K562 (cell line): ENCODE results near the gene SPINT1. TPM values are rescaled to one million over a fixed set of nuclear protein-coding genes. Genes with fewer than 3 reads are reported as not detected.

Experiments
- ESRRB ChIP-seq: fragments of 250-450 bp; sonication (Bioruptor Pico); IDR thresholded peaks from 2 replicates; pipeline ENCODE4 v1.5.0; 2020; ENCODE audit warnings: mild to moderate bottlenecking, moderate library complexity, borderline replicate concordance
- ETV1 ChIP-seq: fragments of 450-650 bp; conservative IDR thresholded peaks from 2 replicates; pipeline ENCODE4 v1.6.1; 2016; ENCODE audit warnings: missing genetic modification characterization, control low read depth, low read depth, missing compliant biosample characterization
- FIP1L1 ChIP-seq: fragments of 200-400 bp; formaldehyde crosslinking; IDR thresholded peaks from 2 replicates; pipeline ENCODE4 v1.6.1; 2018; ENCODE audit warnings: mild to moderate bottlenecking, low read depth, low read length; ENCODE audit not compliant: poor library complexity, severe bottlenecking
- FOXJ2 ChIP-seq: fragments of 200-800 bp; sonication (Bioruptor generic); IDR thresholded peaks from 2 replicates; pipeline ENCODE4 v1.6.1; 2016; ENCODE audit warnings: missing genetic modification characterization, missing compliant biosample characterization
- HOXB6 ChIP-seq: fragments of 250-450 bp; sonication (Bioruptor Pico); IDR thresholded peaks from 2 replicates; pipeline ENCODE4 v1.5.1; 2022; ENCODE audit warnings: mild to moderate bottlenecking, borderline replicate concordance
- MBD1 ChIP-seq: fragments of 250-450 bp; sonication (Bioruptor Pico); IDR thresholded peaks from 2 replicates; pipeline ENCODE4 v1.8.0; 2022; ENCODE audit warnings: inconsistent platforms
- NR4A1 ChIP-seq, 2 experiments: fragments of 250-450 bp in 1 of 2; fragments of 450-650 bp in 1 of 2; sonication (Bioruptor Pico) in 1 of 2; IDR thresholded peaks; 2 replicates each; pipeline versions ENCODE4 v1.4.0 to v1.6.1; 2016 to 2020; ENCODE audit warnings: mild to moderate bottlenecking in 2 of 2, missing compliant biosample characterization in 1 of 2, missing genetic modification characterization in 1 of 2, moderate library complexity in 1 of 2
- PHF20 ChIP-seq: fragments of 450-650 bp; IDR thresholded peaks from 2 replicates; pipeline ENCODE4 v1.6.1; 2018; ENCODE audit not compliant: partially characterized antibody
- PTRF ChIP-seq: fragments of 450-650 bp; IDR thresholded peaks from 2 replicates; pipeline ENCODE4 v1.6.1; 2016; ENCODE audit warnings: mild to moderate bottlenecking, missing genetic modification characterization, missing compliant biosample characterization
- SETDB1 ChIP-seq: IDR thresholded peaks from one replicate; pipeline ENCODE4 v1.6.1; 2012; ENCODE audit warnings: low read length, control low read depth, inconsistent platforms
- SMAD3 ChIP-seq: fragments of 450-650 bp; formaldehyde crosslinking; conservative IDR thresholded peaks from 2 replicates; pipeline ENCODE4 v1.4.0; 2020; ENCODE audit warnings: mild to moderate bottlenecking
- SNIP1 ChIP-seq: fragments of 450-650 bp; IDR thresholded peaks from 2 replicates; pipeline ENCODE4 v1.7.1; 2017; ENCODE audit warnings: low read depth, mild to moderate bottlenecking
- SREBF1 ChIP-seq: fragments of 150-350 bp; IDR thresholded peaks from 2 replicates; pipeline ENCODE4 v1.6.1; 2014; ENCODE audit warnings: antibody characterized with exemption, low read depth, low read length, borderline replicate concordance
- TARDBP ChIP-seq: fragments of 450-650 bp; IDR thresholded peaks from 2 replicates; pipeline ENCODE4 v1.6.1; 2016
- XRCC4 ChIP-seq: IDR thresholded peaks from one replicate; pipeline ENCODE4 v1.6.1; 2011; ENCODE audit not compliant: insufficient read depth, insufficient read length; ENCODE audit errors: extremely low read depth
- YY1 ChIP-seq, 3 experiments: IDR thresholded peaks; 2 replicates each; pipeline ENCODE4 v1.6.1; 2011; ENCODE audit warnings: low read length in 2 of 3, mild to moderate bottlenecking in 2 of 3, moderate library complexity in 2 of 3, borderline replicate concordance in 1 of 3, control low read depth in 1 of 3, low read depth in 1 of 3; ENCODE audit not compliant: insufficient read depth in 3 of 3, insufficient replicate concordance in 2 of 3, control insufficient read depth in 1 of 3, insufficient read length in 1 of 3; ENCODE audit errors: extremely low read depth in 1 of 3
- ZNF232 ChIP-seq: sonication (generic); formaldehyde crosslinking; IDR thresholded peaks from 2 replicates; pipeline ENCODE4 v1.8.0; 2022; ENCODE audit warnings: mild to moderate bottlenecking, missing genetic modification reagents
- polyA plus RNA-seq, 8 experiments: library from polyadenylated mRNA; depleted of rRNA in 4 of 8; stranded (reverse) in 5 of 8; unstranded in 3 of 8; fragments of >200 nt; fragmentation: Nextera tagmentation in 2 of 8; fragmentation: Illumina TruSeq in 1 of 8; extraction: Ambion mirVana in 2 of 8; extraction: Trizol in 1 of 8; gene quantifications; 2 replicates each; pipeline versions ENCODE4 v1.2.1 to v1.2.3, GENCODE V29; 2011 to 2014; ENCODE audit warnings: inconsistent platforms in 1 of 8, missing spikeins in 1 of 8
- total RNA-seq, 7 experiments: library from RNA; depleted of rRNA in 6 of 7; stranded (reverse); fragments of >200 nt in 6 of 7; fragmentation: Illumina TruSeq in 2 of 7; extraction: Trizol in 2 of 7; gene quantifications; 2 replicates each; pipeline versions ENCODE4 v1.2.1 to v1.2.3, GENCODE V29; 2011 to 2021; ENCODE audit warnings: low replicate concordance in 1 of 7
- TF ChIP-seq, protein P1 (sequence below): fragments of 450-650 bp; IDR thresholded peaks from 2 replicates; pipeline ENCODE4 v1.6.1; 2017; ENCODE audit warnings: antibody characterized with exemption, mild to moderate bottlenecking
- TF ChIP-seq, protein P2 (sequence below): fragments of 450-650 bp; formaldehyde crosslinking; IDR thresholded peaks from 2 replicates; pipeline ENCODE4 v1.4.0; 2022; ENCODE audit warnings: mild to moderate bottlenecking, moderate library complexity

Gene SPINT1
- total and polyA plus RNA-seq, 9 of the 15 experiments (the other 6 are each of a cell fraction or from before 2014, with no cell fraction given), result 0.78 to 4.5 (median 1.5) TPM

GRCh38 chr15:40829115-40829514 lies 14.7 kb upstream of the SPINT1 start (continued):
- TF ChIP-seq, protein P1, sequence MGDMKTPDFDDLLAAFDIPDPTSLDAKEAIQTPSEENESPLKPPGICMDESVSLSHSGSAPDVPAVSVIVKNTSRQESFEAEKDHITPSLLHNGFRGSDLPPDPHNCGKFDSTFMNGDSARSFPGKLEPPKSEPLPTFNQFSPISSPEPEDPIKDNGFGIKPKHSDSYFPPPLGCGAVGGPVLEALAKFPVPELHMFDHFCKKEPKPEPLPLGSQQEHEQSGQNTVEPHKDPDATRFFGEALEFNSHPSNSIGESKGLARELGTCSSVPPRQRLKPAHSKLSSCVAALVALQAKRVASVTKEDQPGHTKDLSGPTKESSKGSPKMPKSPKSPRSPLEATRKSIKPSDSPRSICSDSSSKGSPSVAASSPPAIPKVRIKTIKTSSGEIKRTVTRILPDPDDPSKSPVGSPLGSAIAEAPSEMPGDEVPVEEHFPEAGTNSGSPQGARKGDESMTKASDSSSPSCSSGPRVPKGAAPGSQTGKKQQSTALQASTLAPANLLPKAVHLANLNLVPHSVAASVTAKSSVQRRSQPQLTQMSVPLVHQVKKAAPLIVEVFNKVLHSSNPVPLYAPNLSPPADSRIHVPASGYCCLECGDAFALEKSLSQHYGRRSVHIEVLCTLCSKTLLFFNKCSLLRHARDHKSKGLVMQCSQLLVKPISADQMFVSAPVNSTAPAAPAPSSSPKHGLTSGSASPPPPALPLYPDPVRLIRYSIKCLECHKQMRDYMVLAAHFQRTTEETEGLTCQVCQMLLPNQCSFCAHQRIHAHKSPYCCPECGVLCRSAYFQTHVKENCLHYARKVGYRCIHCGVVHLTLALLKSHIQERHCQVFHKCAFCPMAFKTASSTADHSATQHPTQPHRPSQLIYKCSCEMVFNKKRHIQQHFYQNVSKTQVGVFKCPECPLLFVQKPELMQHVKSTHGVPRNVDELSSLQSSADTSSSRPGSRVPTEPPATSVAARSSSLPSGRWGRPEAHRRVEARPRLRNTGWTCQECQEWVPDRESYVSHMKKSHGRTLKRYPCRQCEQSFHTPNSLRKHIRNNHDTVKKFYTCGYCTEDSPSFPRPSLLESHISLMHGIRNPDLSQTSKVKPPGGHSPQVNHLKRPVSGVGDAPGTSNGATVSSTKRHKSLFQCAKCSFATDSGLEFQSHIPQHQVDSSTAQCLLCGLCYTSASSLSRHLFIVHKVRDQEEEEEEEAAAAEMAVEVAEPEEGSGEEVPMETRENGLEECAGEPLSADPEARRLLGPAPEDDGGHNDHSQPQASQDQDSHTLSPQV, result peak; percentile 40; the same call in 1 of the 2 replicates
- TF ChIP-seq ETV1 (tag), result no peak
- TF ChIP-seq SREBF1, result no peak
- no peak for TF ChIP-seq NR4A1 (CRISPR knock-in tag; IDR thresholded peaks at IDR 0.05)
- 0 out of 2 replicates have a peak, but pooled peaks have one; percentile 35 for TF ChIP-seq NR4A1 (tag; IDR thresholded peaks at IDR 0.05)
- TF ChIP-seq XRCC4, result no peak
- no peak for TF ChIP-seq TARDBP
- no peak for TF ChIP-seq ESRRB (CRISPR knock-in tag)
- no peak for TF ChIP-seq PHF20
- no peak for TF ChIP-seq SMAD3
- no peak for TF ChIP-seq FIP1L1
- TF ChIP-seq HOXB6 (CRISPR knock-in tag), result no peak
- TF ChIP-seq YY1 (IDR thresholded peaks at IDR 0.05; ENCODE audit: borderline replicate concordance in 1 of 3, control insufficient read depth in 1 of 3, extremely low read depth in 1 of 3, insufficient read depth in 3 of 3, insufficient read length in 1 of 3, insufficient replicate concordance in 2 of 3, low read depth in 1 of 3, low read length in 2 of 3), result peak in 1 of 3 experiments; percentile 68
- TF ChIP-seq, protein P2, sequence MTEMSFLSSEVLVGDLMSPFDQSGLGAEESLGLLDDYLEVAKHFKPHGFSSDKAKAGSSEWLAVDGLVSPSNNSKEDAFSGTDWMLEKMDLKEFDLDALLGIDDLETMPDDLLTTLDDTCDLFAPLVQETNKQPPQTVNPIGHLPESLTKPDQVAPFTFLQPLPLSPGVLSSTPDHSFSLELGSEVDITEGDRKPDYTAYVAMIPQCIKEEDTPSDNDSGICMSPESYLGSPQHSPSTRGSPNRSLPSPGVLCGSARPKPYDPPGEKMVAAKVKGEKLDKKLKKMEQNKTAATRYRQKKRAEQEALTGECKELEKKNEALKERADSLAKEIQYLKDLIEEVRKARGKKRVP, result no peak
- TF ChIP-seq FOXJ2 (tag), result no peak
- 0 out of 2 replicates have a peak, but pooled peaks have one; percentile 10 for TF ChIP-seq PTRF (tag)
- no peak for TF ChIP-seq ZNF232 (CRISPR knock-in tag)
- no peak for TF ChIP-seq SETDB1
- TF ChIP-seq SNIP1, result no peak
- TF ChIP-seq MBD1 (CRISPR knock-in tag), result no peak
